Stimulated activated CD4-positive, alpha-beta T cell treated with anti-CD3 and anti-CD28 coated beads, Interleukin-4, amount 100 ng/mL, for 1 hour (primary cell): ENCODE measurements around the gene CDH13.
"Not testable (repeated sequence)": the region's sequence is repeated elsewhere in the genome, so short reads cannot be mapped to it uniquely, and the experiment has no call there.

Experiments
- DNase-seq: peaks from one replicate; pipeline ENCODE4 v3.0.0-alpha.2; 2020

The CDH13 gene

GRCh38 chr16:82899006-82899405 is 272.2 kb downstream of the CDH13 start:
- no peak for DNase-seq

GRCh38 chr16:82899731-82900450 is 273.1 kb downstream of the CDH13 start:
- DNase-seq: no peak

- DNase-seq: no peak
Observed at GRCh38 chr16:82900559-82900958, 273.8 kb downstream of the CDH13 start.

GRCh38 chr16:82911925-82912324 is 285.2 kb downstream of the CDH13 start:
- DNase-seq: no peak

GRCh38 chr16:82915139-82915824 is 288.5 kb downstream of the CDH13 start:
- no peak for DNase-seq

GRCh38 chr16:82917886-82918595 is 291.3 kb downstream of the CDH13 start:
- DNase-seq: no peak

GRCh38 chr16:82924075-82924854 is 297.5 kb downstream of the CDH13 start:
- DNase-seq: no peak

GRCh38 chr16:82926500-82926899 is 299.7 kb downstream of the CDH13 start:
- DNase-seq: no peak

GRCh38 chr16:82933933-82934332 is 307.2 kb downstream of the CDH13 start:
- not testable (repeated sequence) for DNase-seq

GRCh38 chr16:82935766-82936165 is 309.0 kb downstream of the CDH13 start:
- DNase-seq: no peak

GRCh38 chr16:82936941-82937551 is 310.3 kb downstream of the CDH13 start:
- no peak for DNase-seq

- no peak for DNase-seq
Observed at GRCh38 chr16:82937926-82938520, 311.3 kb downstream of the CDH13 start.

- DNase-seq: no peak
Observed at GRCh38 chr16:82943371-82943770, 316.6 kb downstream of the CDH13 start.

- DNase-seq: no peak
Observed at GRCh38 chr16:82945420-82946101, 318.8 kb downstream of the CDH13 start.

- DNase-seq: no peak
Observed at GRCh38 chr16:82947698-82948097, 320.9 kb downstream of the CDH13 start.

GRCh38 chr16:82949016-82949415 is 322.2 kb downstream of the CDH13 start:
- DNase-seq: no peak

- DNase-seq: no peak
Observed at GRCh38 chr16:82953517-82953916, 326.7 kb downstream of the CDH13 start.

- DNase-seq: no peak
Observed at GRCh38 chr16:82954224-82954929, 327.6 kb downstream of the CDH13 start.

GRCh38 chr16:82955741-82956348 is 329.1 kb downstream of the CDH13 start:
- DNase-seq: no peak

- no peak for DNase-seq
Observed at GRCh38 chr16:82957212-82957611, 330.4 kb downstream of the CDH13 start.
